SK-N-SH treated with all-trans-retinoic acid at 6 μM for 48 hours (cell line): ENCODE results near the gene COG3.

Experiments
- ARNTL ChIP-seq: fragments of 450-650 bp; formaldehyde crosslinking; IDR thresholded peaks from 2 replicates; pipeline ENCODE4 v1.5.0; 2020; ENCODE audit warnings: low read depth, mild to moderate bottlenecking, moderate library complexity, borderline replicate concordance
- RARB ChIP-seq: fragments of 250-450 bp; sonication (Bioruptor Pico); IDR thresholded peaks from 2 replicates; pipeline ENCODE4 v1.8.0; 2021; ENCODE audit warnings: mild to moderate bottlenecking, moderate library complexity
- ZC3H10 ChIP-seq: fragments of 250-450 bp; sonication (Bioruptor Pico); IDR thresholded peaks from 2 replicates; pipeline ENCODE4 v1.5.1; 2021; ENCODE audit warnings: mild to moderate bottlenecking, moderate library complexity
- TF ChIP-seq, protein P1 (sequence below): fragments of 250-450 bp; sonication (Bioruptor Pico); IDR thresholded peaks from 2 replicates; pipeline ENCODE4 v1.8.0; 2020; ENCODE audit warnings: mild to moderate bottlenecking, moderate library complexity, borderline replicate concordance

DNA sequence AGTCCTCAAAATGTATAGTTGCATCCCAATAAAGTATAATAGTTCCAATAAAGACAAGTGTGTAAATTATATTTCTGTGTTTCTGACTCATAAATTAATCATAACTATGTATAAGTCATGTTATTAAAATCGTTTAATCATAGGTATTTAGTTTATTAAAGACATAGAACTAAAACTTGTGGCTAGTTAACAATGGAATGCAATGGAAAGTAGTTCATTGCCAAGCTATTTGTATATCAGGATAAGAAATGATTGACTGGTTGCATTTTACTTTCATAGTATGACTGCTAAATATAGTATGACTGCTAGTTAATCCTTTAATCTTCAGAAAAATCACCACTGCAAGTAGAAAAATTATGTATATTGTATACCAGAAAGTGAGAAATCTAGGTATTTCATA is 16.9 kb downstream of the COG3 start:
- TF ChIP-seq RARB (no peak), ARNTL (no peak), ZC3H10 (CRISPR knock-in tag) (no peak)
- TF ChIP-seq, protein P1, sequence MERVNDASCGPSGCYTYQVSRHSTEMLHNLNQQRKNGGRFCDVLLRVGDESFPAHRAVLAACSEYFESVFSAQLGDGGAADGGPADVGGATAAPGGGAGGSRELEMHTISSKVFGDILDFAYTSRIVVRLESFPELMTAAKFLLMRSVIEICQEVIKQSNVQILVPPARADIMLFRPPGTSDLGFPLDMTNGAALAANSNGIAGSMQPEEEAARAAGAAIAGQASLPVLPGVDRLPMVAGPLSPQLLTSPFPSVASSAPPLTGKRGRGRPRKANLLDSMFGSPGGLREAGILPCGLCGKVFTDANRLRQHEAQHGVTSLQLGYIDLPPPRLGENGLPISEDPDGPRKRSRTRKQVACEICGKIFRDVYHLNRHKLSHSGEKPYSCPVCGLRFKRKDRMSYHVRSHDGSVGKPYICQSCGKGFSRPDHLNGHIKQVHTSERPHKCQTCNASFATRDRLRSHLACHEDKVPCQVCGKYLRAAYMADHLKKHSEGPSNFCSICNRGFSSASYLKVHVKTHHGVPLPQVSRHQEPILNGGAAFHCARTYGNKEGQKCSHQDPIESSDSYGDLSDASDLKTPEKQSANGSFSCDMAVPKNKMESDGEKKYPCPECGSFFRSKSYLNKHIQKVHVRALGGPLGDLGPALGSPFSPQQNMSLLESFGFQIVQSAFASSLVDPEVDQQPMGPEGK (CRISPR knock-in tag), result no peak
